GM19238 (cell line): ENCODE results near the gene REEP1.

Experiments used
- DNase-seq: peaks from one replicate; pipeline ENCODE4 v3.0.0; 2011; ENCODE audit warnings: low spot score; ENCODE audit not compliant: insufficient read length

The REEP1 gene

DNA sequence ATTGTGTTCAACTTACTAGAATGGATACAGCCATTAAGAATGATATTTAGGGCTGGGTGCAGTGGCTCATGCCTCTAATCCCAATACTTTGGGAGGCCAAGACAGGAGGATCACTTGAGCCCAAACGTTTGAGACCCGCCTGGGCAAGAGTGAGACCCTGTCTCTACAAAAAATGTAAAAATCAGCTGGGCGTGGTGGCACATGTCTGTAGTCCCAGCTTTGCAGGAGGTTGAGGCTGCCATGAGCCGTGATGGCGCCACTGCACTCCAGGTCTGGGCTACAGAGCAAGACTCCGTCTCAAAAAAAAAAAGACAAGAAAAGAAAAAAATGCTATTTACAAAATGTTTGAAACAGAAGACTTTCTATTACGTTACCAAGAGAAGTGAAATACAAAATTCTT, 30.0 kb downstream of the REEP1 start:
- no peak for DNase-seq

- DNase-seq = no peak
Observed at GRCh38 chr2:86305915-86306254, 31.5 kb downstream of the REEP1 start.

DNA sequence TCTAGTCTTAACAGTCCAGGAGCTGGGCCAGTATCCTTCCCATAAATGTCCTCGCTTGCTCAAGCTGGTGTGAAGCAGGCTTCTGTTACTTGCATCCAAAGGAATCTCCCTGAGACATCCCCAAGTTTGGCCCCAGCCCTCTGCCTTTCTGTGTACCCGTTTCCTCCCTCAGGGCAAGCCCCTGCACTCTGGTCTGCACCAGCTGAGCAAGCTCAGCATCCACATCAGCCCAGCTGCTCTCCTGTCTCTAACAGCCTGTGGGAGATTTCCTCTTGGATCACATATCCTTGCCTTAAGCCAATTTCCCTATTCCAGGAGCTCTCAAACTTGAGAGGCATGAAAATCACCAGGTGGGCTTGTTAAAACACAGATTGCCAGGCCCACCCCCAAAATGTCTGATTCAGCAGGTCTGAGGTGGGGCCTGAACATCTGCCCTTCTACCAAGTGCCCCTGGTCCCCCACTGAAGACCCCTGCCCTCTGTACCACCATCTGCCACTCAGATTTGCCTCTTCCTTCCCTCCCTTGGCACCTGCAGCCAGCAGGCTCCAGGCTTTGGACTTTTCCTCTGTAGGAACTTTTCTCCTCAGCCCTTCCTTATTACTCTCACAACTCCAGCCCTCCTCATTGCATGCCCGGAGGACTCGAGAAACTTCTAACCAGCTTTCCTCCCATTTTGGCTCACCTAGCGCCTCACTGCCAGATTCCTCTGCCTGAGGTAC, 32.1 kb downstream of the REEP1 start:
- no peak for DNase-seq

GRCh38 chr2:86304416-86304815, 33.0 kb downstream of the REEP1 start:
- no peak for DNase-seq

DNA sequence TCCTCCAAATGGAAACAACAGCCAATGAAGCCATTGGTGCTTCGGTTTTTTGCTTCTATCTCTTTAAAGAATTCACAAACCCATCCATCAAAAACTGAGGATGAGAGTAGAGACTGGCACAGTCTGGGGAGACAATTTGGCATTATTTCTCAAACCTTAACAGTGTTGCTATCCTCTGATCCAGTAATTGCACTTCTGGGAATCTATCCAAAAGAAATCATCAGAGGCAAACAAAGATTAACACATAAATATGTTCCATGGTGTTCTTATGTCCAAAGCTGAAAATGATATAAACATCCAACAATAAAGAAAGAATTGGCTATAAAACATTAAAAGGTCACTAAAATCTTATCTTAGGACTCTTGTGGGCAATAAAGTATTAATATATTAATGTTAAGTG, 35.1 kb downstream of the REEP1 start:
- DNase-seq = no peak

GRCh38 chr2:86301711-86302202, 35.7 kb downstream of the REEP1 start:
- DNase-seq = no peak

DNA sequence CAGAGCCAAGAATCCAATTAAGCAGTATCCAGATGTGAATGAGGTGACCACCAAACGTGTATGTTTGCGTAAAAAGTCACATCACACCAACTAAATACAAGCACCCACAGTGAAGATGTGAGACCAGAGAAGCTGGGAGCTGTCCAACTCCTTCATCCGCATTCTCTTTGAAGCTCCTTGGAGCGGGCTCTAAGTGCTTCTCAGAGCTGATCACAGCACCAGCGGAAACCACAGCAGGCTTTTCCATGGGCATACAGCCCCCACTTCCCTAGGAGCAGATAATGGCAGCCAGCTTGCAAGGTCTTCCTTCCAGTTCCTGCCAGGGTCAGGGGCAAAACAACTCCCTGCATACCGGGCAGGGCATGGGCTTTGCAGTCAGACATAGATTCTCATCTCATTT, 36.4 kb downstream of the REEP1 start:
- no peak for DNase-seq

DNA sequence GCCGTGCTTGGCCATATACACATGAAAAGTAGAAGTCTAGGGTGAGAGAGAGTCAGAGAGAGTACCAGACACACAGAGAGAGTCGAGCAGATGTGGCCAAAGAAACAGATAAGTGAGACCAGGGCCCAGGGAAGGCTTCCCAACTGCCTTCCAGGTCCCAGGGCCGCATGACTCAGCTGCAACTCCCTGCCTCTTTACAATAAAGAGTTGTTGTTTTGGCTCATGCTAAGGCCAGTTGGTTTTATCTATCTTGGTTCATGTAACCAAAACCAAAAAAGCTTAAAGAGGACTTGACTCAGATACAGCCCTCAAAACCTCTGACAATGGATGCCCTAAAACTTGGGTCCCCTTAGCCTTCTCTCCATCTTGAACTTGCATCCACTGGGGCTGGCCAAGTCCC, 36.9 kb downstream of the REEP1 start:
- no peak for DNase-seq

DNA sequence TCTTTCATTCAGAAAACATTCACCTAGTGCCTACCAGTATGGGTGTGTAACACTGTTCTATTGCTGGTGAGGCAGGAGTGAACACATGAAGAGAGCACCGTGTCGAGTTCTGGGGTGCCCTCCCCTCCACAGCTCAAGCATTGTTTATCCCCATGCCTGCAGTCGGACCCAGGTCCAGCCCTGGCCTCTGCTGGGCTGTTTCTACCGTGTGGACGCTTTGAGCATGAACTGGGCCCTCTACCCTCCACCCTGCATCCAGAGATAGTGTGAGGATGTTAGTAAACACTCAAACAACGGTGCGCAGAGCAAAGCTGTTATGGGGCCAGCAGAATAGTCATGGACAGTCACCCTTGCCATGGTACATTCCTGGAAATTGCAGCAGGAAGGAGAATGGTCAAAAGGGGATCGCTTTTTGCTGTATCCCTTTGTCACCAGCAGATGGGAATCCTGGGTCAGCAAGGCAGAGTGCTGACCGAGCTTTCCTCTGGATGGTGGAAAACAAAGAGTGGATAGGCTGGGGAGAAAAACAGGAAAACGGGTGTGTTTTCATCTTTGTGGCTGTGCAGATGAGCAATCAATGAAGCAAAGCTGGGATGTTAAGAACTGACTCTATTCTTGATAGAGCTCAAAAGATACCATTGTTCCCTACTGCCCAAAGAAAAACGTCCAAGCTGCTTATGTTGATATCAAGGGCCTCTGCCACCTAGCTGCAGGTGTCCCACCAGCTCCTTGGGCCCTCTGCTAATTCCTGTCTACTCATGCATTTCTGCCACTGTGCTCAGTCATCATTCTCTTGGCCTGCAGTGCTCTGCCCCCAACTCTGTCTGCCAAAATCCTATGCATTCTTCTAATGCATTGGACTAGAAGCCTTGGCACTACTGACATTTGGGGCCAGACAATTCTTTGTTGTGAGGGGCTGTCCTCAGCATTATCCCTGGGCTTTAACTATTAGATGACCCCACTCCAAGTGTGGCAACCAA, 38.7 kb downstream of the REEP1 start:
- DNase-seq = no peak

DNA sequence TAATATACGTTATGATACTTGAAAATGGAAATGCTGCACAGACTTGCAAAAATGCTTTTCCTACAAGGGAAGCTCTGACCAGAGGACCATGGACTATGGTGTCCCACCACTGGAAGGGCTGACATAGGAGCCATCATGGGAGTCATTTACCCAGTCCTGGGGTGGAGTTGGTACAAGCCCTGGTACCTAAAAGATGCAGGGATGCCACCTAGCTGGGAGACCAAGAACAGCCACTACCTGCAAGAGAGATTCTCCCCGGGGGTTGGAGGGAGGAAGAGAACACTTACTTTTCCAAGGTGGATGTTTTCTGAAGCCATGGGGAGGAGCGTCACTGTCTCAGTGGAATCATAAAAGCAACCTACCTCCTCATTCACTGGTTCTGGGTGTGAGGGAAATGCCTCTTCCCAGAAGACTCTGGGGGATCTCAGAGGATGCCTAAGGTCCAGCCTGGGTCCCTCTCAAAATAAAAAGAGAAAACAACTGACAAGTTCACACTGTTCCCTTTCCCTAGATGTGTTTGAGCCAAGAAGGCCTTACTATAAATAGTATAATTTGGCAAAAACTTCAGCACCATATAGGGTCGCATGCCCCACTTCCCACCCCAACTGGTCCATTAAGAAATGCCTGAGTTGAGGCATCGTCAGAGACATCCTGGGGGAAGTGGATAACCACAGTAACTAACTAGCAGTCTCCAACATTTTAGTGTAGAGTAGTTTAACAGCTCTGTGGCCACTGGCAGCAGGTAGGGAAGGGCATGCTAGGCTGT, 39.9 kb downstream of the REEP1 start:
- DNase-seq = no peak

DNA sequence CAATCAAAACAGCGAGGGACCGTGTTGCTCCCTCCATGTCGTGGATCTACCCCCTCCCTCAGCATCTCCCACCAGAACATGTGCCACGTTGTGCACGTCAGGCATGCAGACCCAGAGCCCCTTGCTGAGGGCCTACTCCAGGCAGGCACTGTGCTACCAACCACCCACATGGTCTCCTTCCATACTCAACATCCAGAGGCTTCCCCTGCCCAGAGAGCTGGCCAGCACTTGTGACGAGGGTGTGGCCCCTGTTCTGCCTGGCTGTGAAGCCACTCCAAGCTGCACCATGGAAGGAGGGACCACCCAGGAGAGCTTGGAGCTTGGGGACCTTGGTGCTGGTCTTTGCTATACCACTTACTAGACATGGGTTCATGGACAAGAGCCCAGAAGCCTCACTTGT, 40.5 kb downstream of the REEP1 start:
- no peak for DNase-seq

- DNase-seq = no peak
Observed at GRCh38 chr2:86295066-86295465, 42.4 kb downstream of the REEP1 start.

GRCh38 chr2:86293612-86294011, 43.8 kb downstream of the REEP1 start:
- DNase-seq = no peak

DNA sequence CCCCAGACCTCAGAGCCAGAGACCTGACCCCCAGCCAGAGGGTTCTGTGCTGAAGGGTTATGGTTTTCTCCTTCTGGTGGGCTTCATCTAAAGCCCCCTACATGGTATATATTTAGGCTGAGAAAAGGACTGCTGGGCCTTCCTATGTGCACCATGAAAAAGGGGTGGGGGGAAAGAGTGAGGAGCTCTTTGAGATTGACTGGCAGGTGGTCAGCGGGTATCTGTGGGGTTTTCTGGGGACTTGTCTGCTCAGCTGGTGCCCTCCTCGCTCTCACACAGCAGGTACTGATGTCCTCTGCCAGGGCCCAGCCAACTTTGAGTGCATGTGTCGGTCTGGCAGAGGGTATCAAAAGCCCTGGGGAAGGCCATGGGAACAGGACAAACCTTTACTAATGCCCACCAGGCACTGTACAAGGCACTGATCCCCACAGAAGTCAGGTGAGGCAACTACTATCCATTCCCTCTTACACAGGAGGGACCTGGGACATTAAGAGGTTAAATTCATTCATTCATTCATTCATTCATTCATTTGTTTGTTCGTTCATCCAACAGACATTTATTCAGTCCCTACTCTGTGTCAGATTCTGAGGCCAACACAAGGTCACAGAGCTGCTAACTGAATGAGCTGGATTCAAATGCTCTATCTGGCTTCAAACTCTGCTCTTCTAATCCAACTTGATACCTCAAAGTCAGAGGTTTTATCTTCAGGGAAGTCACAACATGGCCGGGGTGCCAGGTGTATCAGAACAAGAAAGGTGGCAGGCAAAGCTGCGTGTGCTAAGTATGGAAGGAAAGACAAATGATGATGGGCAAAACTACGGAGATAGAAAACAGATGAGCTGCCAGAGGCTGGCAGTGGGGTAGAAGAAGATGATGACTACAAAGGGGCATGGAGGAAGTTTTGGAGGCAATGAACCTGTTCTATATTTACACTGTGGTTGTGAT, 44.6 kb downstream of the REEP1 start:
- DNase-seq = no peak

DNA sequence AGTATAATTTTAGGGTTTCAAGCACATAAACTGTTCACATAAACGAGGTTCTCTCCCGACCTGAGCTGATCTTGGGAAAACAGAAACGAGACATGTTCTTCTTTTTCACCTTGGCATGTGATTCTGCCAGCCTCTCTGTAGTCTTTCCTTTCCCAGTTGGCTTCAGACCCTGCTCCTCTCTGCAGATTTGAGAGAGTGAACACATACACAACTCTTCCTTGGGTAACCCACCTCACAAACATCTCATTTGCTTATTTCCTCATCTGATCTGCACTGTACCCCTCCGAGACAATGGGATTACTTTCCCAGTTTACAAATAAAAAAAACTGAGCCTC, 46.1 kb downstream of the REEP1 start:
- DNase-seq = no peak

DNA sequence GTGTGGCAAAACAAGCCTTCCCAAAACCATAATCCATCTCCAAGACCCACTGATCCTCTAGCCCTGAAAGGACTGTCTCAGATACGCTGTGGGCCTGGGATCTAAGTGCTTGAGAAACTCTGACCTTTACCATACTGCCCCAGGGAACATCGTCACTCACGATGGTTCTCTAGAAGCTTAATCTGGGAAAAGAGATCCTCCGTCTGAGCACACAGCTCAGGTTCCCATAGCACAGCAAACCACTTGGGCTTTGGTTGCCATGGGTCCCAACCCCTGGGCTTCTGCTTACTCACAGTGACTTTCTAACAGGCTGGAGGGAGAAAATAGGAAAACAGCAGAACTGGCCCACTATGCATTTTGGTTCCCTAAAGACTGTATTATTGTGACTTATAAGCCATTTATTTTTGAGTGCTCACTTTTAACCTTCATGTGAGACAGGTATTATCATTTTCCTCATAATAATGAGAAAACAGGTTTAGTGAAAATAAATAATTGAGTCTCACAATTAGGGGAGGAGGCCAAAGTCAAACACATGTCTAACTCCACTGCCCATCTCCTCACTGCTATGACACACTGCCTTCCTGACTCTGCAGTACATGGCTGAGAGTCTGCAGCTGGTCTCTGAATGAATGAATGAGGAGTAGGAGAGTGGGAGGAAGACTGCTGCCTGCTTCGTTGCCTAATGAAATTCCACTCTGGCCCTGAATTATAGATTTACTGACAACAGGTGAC, 46.7 kb downstream of the REEP1 start:
- no peak for DNase-seq

- no peak for DNase-seq
Observed at GRCh38 chr2:86286516-86286915, 50.9 kb downstream of the REEP1 start.

GRCh38 chr2:86285981-86286380, 51.4 kb downstream of the REEP1 start:
- DNase-seq = no peak

DNA sequence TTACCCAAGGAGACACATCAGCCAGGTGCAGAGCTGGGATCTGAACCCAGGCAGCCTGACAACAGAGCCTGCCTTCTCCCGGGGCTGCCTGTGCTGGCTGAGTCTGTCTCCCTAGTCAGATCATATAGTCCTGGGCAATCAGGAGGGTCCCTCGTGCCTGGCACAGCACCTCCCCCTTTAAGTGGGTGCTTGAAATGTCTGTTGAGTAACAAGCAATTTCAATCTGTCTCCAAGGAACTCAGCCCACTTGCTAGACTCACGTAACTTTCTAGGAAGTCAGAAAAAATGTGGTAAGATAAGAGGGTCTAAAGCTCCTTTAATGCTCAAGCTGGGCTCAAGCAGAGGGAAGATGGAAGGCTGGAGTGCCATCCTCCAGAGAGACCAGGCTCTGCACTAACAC, 51.9 kb downstream of the REEP1 start:
- no peak for DNase-seq

DNA sequence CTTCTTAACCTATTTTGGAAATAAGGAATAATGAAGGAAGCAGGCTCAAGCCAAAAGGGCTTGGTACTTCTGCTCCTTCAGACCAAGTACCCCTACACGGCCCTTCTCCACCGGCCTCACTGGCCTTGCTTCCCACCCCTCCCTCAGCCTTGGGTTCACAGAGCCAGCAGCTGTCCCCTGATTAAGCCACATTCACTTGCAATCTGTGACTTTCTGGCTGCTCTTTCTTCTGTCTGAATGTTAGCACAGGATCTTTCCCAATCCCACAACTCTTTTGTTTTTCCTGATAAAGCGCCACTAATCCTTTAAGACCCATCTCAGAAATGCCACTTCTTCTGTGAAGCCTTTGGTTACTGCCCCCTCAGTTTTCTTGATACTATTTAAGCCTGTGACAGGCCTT, 52.4 kb downstream of the REEP1 start:
- no peak for DNase-seq
